ENCODE measurements around the gene PTGS1. TPM values are rescaled to one million over a fixed set of nuclear protein-coding genes. Genes with fewer than 3 reads are reported as not detected.
A peak's percentile ranks its signal among the peaks of the same experiment; 100 is the strongest.
"Not testable (repeated sequence)": the region's sequence is repeated elsewhere in the genome, so short reads cannot be mapped to it uniquely, and the experiment has no call there.

Gene PTGS1
- total RNA-seq, 1 donor from 2014 or later, result 8.2 TPM

DNA sequence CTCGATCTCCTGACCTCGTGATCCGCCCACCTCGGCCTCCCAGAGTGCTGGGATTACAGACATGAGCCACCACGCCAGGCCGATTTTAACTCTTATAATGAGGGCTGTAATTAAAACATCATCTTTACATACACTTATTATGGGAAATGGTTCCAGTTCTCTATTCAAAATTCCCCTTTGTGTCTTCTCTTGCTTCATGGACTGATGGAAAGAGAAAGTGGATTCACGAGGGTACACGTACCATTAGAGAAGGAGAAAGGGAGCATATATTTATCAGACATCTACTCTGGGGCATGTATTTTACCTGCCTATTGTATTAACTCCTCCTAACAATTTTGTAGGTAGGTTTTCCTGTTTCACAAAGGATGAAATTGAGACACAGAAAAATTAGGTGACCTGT lies 31.1 kb downstream of the PTGS1 start:
- Mint-ChIP-seq H3K9me3 (peaks cover 5% of the 10 kb centered on the region), H3K36me3 (no peaks in the 10 kb centered on the region), H3K4me3 (no peak overlapping the region), H3K27me3 (ENCODE audit: low read depth) (peaks cover 36% of the 10 kb centered on the region), H3K27ac (no peak overlapping the region), H3K4me1 (no peaks in the 10 kb centered on the region)
- TF ChIP-seq, protein P1, sequence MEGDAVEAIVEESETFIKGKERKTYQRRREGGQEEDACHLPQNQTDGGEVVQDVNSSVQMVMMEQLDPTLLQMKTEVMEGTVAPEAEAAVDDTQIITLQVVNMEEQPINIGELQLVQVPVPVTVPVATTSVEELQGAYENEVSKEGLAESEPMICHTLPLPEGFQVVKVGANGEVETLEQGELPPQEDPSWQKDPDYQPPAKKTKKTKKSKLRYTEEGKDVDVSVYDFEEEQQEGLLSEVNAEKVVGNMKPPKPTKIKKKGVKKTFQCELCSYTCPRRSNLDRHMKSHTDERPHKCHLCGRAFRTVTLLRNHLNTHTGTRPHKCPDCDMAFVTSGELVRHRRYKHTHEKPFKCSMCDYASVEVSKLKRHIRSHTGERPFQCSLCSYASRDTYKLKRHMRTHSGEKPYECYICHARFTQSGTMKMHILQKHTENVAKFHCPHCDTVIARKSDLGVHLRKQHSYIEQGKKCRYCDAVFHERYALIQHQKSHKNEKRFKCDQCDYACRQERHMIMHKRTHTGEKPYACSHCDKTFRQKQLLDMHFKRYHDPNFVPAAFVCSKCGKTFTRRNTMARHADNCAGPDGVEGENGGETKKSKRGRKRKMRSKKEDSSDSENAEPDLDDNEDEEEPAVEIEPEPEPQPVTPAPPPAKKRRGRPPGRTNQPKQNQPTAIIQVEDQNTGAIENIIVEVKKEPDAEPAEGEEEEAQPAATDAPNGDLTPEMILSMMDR (IDR thresholded peaks at IDR 0.05; ENCODE audit: unreplicated experiment), result no peak
- no peak for DNase-seq (ENCODE audit: low spot score in 2 of 2, unreplicated experiment in 2 of 2)

DNA sequence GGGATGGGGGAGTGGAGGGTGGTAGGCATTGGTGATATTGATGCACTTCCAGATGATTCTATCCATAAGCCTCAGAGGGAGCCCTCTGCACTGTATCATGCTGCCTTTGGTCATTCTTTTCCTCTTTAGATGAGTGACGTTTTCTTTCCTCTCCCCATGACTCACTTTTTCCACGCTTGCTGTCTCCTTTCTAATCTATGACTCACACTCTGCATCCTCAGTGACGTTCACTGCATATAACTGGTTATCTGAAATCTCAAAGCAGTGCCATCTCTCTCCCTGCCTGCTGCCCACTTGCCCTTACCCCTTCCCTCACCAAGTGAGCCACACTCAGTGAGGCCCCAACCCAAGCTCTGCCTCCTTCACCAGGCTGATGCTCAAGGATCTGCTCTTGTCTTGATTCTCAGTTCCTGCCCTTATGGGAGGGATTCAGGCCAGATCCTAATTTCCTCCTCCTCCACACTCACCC lies 31.6 kb downstream of the PTGS1 start:
- Mint-ChIP-seq H3K27me3 (ENCODE audit: low read depth) (peaks cover 40% of the 10 kb centered on the region), H3K27ac (no peak overlapping the region), H3K9me3 (peaks cover 5% of the 10 kb centered on the region), H3K4me1 (no peaks in the 10 kb centered on the region), H3K36me3 (no peaks in the 10 kb centered on the region), H3K4me3 (no peak overlapping the region)
- TF ChIP-seq, protein P1 (IDR thresholded peaks at IDR 0.05; ENCODE audit: unreplicated experiment), result no peak
- DNase-seq (ENCODE audit: low spot score in 2 of 2, unreplicated experiment in 2 of 2), result no peak

DNA sequence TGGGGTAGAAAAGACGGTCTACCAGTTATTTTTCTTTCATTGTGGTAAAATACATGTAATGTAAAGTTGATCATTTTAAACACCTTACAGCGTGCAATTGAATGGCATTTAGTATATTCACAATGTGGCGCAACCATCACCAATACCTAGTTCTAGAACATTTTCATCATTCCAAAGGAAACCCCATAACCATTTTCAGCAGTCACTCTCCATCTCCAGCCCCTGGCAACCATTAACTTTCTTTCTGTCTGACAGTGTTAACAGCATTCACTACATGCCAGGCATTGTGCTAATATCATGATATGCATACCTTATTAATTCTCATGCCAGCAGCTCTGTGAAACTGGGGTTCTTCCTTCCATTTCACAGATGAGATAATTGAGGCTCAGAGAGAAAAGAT lies 32.0 kb downstream of the PTGS1 start:
- Mint-ChIP-seq H3K27ac (no peak overlapping the region), H3K27me3 (ENCODE audit: low read depth) (peaks cover 45% of the 10 kb centered on the region)

DNA sequence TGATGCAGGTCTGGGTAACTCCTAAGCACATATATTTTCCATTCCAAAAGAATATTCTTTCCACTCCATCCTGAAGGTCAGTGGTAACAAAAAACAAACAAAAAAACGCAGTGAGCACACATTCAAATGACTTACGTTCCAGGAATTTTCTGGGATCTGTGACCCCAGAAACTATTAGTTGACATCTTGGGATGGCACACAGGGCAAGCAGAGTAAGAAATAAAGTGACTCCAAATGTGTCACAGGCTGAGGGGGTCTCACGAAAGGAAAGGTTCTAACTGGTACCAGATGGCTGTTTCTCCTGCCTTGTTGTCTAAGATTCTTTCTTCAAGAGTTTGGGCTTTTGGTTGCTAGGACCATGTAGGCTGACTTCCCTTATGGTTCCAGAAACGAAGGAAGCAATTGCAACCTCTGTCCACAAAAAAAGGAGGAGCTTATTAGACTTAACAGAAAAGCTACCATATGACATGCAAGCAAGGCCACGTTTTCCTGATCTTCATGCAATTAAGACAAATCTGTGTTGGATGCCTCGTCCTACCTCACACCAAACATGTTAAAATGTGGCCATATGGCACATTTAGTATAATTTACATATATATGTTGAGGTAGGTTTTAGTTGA lies 32.7 kb downstream of the PTGS1 start:
- Mint-ChIP-seq H3K36me3 (no peaks in the 10 kb centered on the region), H3K9me3 (peaks cover 5% of the 10 kb centered on the region), H3K4me1 (no peaks in the 10 kb centered on the region), H3K27ac (no peak overlapping the region), H3K27me3 (ENCODE audit: low read depth) (peaks cover 50% of the 10 kb centered on the region), H3K4me3 (no peak overlapping the region)
- TF ChIP-seq, protein P1 (IDR thresholded peaks at IDR 0.05; ENCODE audit: unreplicated experiment), result no peak
- DNase-seq (ENCODE audit: low spot score in 2 of 2, unreplicated experiment in 2 of 2), result no peak

More for the DNA sequence above, 32.0 kb downstream of the PTGS1 start:
- Mint-ChIP-seq H3K4me1 (no peaks in the 10 kb centered on the region), H3K9me3 (peaks cover 5% of the 10 kb centered on the region), H3K4me3 (no peak overlapping the region), H3K36me3 (no peaks in the 10 kb centered on the region)
- DNase-seq (ENCODE audit: low spot score in 2 of 2, unreplicated experiment in 2 of 2), result no peak
- TF ChIP-seq, protein P1 (IDR thresholded peaks at IDR 0.05; ENCODE audit: unreplicated experiment), result no peak

DNA sequence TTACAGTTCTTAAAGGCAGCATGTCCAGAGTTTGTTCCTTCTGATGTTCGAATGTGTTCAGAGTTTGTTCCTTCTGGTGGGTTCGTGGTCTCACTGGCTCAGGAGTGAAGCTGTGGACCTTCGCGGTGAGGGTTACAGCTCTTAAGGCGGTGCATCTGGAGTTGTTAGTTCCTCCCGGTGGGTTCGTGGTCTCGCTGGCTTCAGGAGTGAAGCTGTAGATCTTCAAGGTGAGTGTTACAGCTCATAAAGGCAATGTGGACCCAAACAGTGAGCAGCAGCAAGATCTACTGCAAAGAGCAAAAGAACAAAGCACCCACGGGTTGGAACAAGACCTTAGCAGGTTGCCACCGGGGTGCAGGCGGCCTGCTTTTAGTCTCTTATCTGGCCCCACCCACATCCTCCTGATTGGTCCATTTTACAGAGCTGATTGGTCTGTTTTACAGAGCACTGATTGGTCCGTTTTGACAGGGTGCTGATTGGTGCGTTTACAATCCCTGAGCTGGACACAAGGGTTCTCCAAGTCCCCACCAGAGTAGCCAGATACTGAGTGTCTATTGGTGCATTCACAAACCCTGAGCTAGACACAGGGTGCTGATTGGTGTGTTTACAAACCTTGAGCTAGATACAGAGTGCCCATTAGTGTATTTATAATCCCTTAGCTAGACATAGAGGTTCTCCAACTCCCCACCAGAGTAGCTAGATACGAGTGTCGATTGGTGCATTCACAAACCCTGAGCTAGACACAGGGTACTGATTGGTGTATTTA lies 34.7 kb downstream of the PTGS1 start:
- H3K9me3 Mint-ChIP-seq; H3K36me3 Mint-ChIP-seq; H3K27ac Mint-ChIP-seq; H3K4me1 Mint-ChIP-seq; DNase-seq (ENCODE audit: low spot score in 2 of 2, unreplicated experiment in 2 of 2): not testable (repeated sequence)
- H3K27me3 Mint-ChIP-seq (ENCODE audit: low read depth), result peaks cover 35% of the 10 kb centered on the region
- peak overlapping the region; percentile 63 for H3K4me3 Mint-ChIP-seq
